ENCODE results near the gene MKS1. TPM values are rescaled to one million over a fixed set of nuclear protein-coding genes. Genes with fewer than 3 reads are reported as not detected.

The MKS1 gene
- total RNA-seq, 2 donors from 2014 or later: 14.1 to 28.7 TPM

- H3K36me3 ChIP-seq: no peaks in the 10 kb centered on the region
These were observed 3.4 kb downstream of the MKS1 start for GRCh38 chr17:58215685-58216084.

GRCh38 chr17:58210922-58211321, 8.1 kb downstream of the MKS1 start:
- H3K27ac ChIP-seq: no peak overlapping the region
- intact Hi-C loops (cut with DNase I): no loop called here
- H3K27me3 ChIP-seq (replicated peaks; ENCODE audit: insufficient read depth): no peaks in the 10 kb centered on the region
- 79% methylated on average over 5 of the region's 5 CpGs for WGBS
- no peak overlapping the region for H3K4me3 ChIP-seq
- no peaks in the 10 kb centered on the region for H3K36me3 ChIP-seq
- DNase-seq (ENCODE audit: low spot score): no peak
- H3K9me3 ChIP-seq: no peaks in the 10 kb centered on the region
- TF ChIP-seq, protein P1, sequence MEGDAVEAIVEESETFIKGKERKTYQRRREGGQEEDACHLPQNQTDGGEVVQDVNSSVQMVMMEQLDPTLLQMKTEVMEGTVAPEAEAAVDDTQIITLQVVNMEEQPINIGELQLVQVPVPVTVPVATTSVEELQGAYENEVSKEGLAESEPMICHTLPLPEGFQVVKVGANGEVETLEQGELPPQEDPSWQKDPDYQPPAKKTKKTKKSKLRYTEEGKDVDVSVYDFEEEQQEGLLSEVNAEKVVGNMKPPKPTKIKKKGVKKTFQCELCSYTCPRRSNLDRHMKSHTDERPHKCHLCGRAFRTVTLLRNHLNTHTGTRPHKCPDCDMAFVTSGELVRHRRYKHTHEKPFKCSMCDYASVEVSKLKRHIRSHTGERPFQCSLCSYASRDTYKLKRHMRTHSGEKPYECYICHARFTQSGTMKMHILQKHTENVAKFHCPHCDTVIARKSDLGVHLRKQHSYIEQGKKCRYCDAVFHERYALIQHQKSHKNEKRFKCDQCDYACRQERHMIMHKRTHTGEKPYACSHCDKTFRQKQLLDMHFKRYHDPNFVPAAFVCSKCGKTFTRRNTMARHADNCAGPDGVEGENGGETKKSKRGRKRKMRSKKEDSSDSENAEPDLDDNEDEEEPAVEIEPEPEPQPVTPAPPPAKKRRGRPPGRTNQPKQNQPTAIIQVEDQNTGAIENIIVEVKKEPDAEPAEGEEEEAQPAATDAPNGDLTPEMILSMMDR (IDR thresholded peaks at IDR 0.05): no peak
- TF ChIP-seq POLR2AphosphoS5 (IDR thresholded peaks at IDR 0.05) (no peak), POLR2A (IDR thresholded peaks at IDR 0.05) (no peak)
- H3K4me1 ChIP-seq (replicated peaks): no peaks in the 10 kb centered on the region

More at GRCh38 chr17:58215685-58216084, 3.4 kb downstream of the MKS1 start:
- no peak for DNase-seq (ENCODE audit: low spot score)
- TF ChIP-seq POLR2AphosphoS5 (IDR thresholded peaks at IDR 0.05): no peak
- TF ChIP-seq POLR2A (IDR thresholded peaks at IDR 0.05): no peak
- TF ChIP-seq, protein P1 (IDR thresholded peaks at IDR 0.05): no peak
- H3K27ac ChIP-seq: no peak overlapping the region
- intact Hi-C loops (cut with DNase I): no loop called here
- H3K9me3 ChIP-seq: no peaks in the 10 kb centered on the region
- no peaks in the 10 kb centered on the region for H3K4me1 ChIP-seq (replicated peaks)
- H3K27me3 ChIP-seq (replicated peaks; ENCODE audit: insufficient read depth): no peaks in the 10 kb centered on the region
- H3K4me3 ChIP-seq: no peak overlapping the region

DNA sequence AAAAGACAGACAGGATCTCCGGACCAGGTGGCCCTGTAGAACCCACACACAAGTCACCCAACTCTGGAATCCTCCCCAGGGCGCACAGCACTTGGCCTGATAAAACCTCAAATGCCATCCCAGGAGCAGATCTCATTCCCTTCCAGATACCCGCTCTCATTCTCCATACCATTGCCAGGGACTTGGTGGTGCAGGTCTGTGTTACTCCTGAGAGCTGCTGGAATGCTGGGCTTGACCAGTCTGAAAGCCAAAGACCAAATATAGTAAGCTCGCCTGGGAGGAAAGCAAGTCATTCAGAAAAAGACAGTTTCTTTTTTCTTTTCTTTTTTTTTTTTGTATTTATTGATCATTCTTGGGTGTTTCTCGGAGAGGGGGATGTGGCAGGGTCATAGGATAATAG, 10.7 kb downstream of the MKS1 start:
- DNase-seq (ENCODE audit: low spot score): no peak
- Histone ChIP-seq H3K4me3 (no peak overlapping the region), H3K27me3 (replicated peaks; ENCODE audit: insufficient read depth) (no peaks in the 10 kb centered on the region), H3K4me1 (replicated peaks) (no peaks in the 10 kb centered on the region), H3K27ac (no peak overlapping the region), H3K36me3 (no peaks in the 10 kb centered on the region), H3K9me3 (no peaks in the 10 kb centered on the region)
- intact Hi-C loops (cut with DNase I): no loop called here
- no peak for TF ChIP-seq POLR2A (IDR thresholded peaks at IDR 0.05)
- TF ChIP-seq, protein P1 (IDR thresholded peaks at IDR 0.05): no peak
- no peak for TF ChIP-seq POLR2AphosphoS5 (IDR thresholded peaks at IDR 0.05)
- 93% methylated on average over 5 of the region's 5 CpGs for WGBS

DNA sequence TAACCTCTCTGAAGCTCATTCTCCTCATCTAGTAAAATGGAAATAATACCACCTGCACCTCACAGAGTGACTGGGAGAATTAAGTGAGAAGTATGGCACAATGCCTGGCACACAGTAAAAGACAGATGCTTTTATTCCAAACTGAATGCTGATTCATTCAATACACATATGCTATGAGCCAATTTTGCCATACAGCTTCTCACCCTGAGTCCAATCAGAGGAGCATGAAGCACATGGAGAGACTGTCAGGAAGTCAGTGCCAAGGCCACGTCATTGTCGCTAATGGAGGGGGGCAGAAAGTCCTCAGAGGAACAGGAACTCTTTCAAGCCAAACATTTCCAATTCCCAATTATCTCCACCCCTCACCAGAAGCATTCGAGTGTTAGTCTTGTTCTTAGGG, 11.6 kb downstream of the MKS1 start:
- no peak for DNase-seq (ENCODE audit: low spot score)
- intact Hi-C loops (cut with DNase I): no loop called here
- 92% methylated on average over 3 of the region's 3 CpGs for WGBS

GRCh38 chr17:58205936-58206335, 13.1 kb downstream of the MKS1 start:
- DNase-seq (ENCODE audit: low spot score): no peak
- 95% methylated on average over 11 of the region's 11 CpGs for WGBS
- H3K4me1 ChIP-seq (replicated peaks): no peaks in the 10 kb centered on the region
- no peak overlapping the region for H3K4me3 ChIP-seq
- H3K36me3 ChIP-seq: no peaks in the 10 kb centered on the region
- H3K27me3 ChIP-seq (replicated peaks; ENCODE audit: insufficient read depth): no peaks in the 10 kb centered on the region
- intact Hi-C loops (cut with DNase I): no loop called here
- TF ChIP-seq POLR2A (IDR thresholded peaks at IDR 0.05) (no peak), POLR2AphosphoS5 (IDR thresholded peaks at IDR 0.05) (no peak)
- TF ChIP-seq, protein P1 (IDR thresholded peaks at IDR 0.05): no peak
- H3K9me3 ChIP-seq: no peaks in the 10 kb centered on the region
- no peak overlapping the region for H3K27ac ChIP-seq

More for the DNA sequence above, 11.6 kb downstream of the MKS1 start:
- TF ChIP-seq POLR2AphosphoS5 (IDR thresholded peaks at IDR 0.05) (no peak), POLR2A (IDR thresholded peaks at IDR 0.05) (no peak)
- TF ChIP-seq, protein P1 (IDR thresholded peaks at IDR 0.05): no peak
- Histone ChIP-seq H3K9me3 (no peaks in the 10 kb centered on the region), H3K4me3 (no peak overlapping the region), H3K27me3 (replicated peaks; ENCODE audit: insufficient read depth) (no peaks in the 10 kb centered on the region), H3K36me3 (no peaks in the 10 kb centered on the region), H3K4me1 (replicated peaks) (no peaks in the 10 kb centered on the region), H3K27ac (no peak overlapping the region)

Data from prostate gland (tissue), 2 donors.